ENCODE measurements around the gene ZNF540.

DNA sequence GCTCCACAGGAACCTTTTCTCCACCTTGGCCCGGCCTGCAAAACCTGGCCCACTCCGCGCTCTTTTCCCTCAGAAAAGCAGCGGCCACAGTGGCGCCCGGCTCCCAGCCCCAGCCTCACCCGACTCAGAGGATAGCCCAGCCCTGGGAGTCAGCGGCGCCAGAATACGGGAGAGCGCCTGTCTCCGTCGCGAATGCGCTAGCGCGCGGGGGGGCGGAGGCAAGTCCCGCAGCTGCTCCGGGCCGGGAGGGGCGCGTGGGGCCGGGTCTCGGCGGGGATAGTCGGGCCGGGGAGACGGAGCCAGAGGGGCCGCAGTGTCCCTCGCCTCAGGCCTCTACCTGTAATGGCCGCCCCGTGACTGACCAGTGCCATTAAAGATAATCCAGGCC lies 60.6 kb downstream of the ZNF540 start, which contains the start of gene ZFP30:
- TF ChIP-seq, protein P1, sequence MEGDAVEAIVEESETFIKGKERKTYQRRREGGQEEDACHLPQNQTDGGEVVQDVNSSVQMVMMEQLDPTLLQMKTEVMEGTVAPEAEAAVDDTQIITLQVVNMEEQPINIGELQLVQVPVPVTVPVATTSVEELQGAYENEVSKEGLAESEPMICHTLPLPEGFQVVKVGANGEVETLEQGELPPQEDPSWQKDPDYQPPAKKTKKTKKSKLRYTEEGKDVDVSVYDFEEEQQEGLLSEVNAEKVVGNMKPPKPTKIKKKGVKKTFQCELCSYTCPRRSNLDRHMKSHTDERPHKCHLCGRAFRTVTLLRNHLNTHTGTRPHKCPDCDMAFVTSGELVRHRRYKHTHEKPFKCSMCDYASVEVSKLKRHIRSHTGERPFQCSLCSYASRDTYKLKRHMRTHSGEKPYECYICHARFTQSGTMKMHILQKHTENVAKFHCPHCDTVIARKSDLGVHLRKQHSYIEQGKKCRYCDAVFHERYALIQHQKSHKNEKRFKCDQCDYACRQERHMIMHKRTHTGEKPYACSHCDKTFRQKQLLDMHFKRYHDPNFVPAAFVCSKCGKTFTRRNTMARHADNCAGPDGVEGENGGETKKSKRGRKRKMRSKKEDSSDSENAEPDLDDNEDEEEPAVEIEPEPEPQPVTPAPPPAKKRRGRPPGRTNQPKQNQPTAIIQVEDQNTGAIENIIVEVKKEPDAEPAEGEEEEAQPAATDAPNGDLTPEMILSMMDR (conservative IDR thresholded peaks at IDR 0.05; ENCODE audit: low read depth in 2 of 2) = no peak
- no peak for TF ChIP-seq EZH2phosphoT487 (IDR thresholded peaks at IDR 0.05; ENCODE audit: unreplicated experiment)
- no peak; the same call in 1 of the 2 replicates for TF ChIP-seq POLR2AphosphoS5 (IDR thresholded peaks at IDR 0.05; ENCODE audit: low read depth)
- TF ChIP-seq, protein P2, sequence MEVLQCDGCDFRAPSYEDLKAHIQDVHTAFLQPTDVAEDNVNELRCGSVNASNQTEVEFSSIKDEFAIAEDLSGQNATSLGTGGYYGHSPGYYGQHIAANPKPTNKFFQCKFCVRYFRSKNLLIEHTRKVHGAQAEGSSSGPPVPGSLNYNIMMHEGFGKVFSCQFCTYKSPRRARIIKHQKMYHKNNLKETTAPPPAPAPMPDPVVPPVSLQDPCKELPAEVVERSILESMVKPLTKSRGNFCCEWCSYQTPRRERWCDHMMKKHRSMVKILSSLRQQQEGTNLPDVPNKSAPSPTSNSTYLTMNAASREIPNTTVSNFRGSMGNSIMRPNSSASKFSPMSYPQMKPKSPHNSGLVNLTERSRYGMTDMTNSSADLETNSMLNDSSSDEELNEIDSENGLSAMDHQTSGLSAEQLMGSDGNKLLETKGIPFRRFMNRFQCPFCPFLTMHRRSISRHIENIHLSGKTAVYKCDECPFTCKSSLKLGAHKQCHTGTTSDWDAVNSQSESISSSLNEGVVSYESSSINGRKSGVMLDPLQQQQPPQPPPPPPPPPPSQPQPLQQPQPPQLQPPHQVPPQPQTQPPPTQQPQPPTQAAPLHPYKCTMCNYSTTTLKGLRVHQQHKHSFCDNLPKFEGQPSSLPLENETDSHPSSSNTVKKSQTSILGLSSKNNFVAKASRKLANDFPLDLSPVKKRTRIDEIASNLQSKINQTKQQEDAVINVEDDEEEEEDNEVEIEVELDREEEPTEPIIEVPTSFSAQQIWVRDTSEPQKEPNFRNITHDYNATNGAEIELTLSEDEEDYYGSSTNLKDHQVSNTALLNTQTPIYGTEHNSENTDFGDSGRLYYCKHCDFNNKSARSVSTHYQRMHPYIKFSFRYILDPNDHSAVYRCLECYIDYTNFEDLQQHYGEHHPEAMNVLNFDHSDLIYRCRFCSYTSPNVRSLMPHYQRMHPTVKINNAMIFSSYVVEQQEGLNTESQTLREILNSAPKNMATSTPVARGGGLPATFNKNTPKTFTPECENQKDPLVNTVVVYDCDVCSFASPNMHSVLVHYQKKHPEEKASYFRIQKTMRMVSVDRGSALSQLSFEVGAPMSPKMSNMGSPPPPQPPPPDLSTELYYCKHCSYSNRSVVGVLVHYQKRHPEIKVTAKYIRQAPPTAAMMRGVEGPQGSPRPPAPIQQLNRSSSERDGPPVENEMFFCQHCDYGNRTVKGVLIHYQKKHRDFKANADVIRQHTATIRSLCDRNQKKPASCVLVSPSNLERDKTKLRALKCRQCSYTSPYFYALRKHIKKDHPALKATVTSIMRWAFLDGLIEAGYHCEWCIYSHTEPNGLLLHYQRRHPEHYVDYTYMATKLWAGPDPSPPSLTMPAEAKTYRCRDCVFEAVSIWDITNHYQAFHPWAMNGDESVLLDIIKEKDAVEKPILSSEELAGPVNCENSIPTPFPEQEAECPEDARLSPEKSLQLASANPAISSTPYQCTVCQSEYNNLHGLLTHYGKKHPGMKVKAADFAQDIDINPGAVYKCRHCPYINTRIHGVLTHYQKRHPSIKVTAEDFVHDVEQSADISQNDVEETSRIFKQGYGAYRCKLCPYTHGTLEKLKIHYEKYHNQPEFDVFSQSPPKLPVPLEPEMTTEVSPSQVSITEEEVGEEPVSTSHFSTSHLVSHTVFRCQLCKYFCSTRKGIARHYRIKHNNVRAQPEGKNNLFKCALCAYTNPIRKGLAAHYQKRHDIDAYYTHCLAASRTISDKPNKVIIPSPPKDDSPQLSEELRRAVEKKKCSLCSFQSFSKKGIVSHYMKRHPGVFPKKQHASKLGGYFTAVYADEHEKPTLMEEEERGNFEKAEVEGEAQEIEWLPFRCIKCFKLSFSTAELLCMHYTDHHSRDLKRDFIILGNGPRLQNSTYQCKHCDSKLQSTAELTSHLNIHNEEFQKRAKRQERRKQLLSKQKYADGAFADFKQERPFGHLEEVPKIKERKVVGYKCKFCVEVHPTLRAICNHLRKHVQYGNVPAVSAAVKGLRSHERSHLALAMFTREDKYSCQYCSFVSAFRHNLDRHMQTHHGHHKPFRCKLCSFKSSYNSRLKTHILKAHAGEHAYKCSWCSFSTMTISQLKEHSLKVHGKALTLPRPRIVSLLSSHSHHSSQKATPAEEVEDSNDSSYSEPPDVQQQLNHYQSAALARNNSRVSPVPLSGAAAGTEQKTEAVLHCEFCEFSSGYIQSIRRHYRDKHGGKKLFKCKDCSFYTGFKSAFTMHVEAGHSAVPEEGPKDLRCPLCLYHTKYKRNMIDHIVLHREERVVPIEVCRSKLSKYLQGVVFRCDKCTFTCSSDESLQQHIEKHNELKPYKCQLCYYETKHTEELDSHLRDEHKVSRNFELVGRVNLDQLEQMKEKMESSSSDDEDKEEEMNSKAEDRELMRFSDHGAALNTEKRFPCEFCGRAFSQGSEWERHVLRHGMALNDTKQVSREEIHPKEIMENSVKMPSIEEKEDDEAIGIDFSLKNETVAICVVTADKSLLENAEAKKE (CRISPR knock-in tag; IDR thresholded peaks at IDR 0.05) = no peak
- no peak for TF ChIP-seq EZH2 (IDR thresholded peaks at IDR 0.05; ENCODE audit: low read depth, unreplicated experiment)
